HG02840 (cell line): ENCODE results near the gene WIPI1.

Experiments used
- ATAC-seq: cut with Tn5 transposase; IDR thresholded peaks from one replicate; pipeline ENCODE4 v1.9.1; 2021; ENCODE audit warnings: mild to moderate bottlenecking, moderate library complexity, moderate number of reproducible peaks; ENCODE audit not compliant: unreplicated experiment, low FRiP score

WIPI1 gene

GRCh38 chr17:68440526-68440925 lies 16.8 kb downstream of the WIPI1 start:
- ATAC-seq: no peak

GRCh38 chr17:68439656-68440290 lies 17.5 kb downstream of the WIPI1 start:
- ATAC-seq: no peak

GRCh38 chr17:68437979-68438822 lies 19.1 kb downstream of the WIPI1 start:
- ATAC-seq: peak; percentile 63

- ATAC-seq: no peak
Observed at GRCh38 chr17:68435876-68436842, 21.1 kb downstream of the WIPI1 start.

- ATAC-seq: no peak
Observed at GRCh38 chr17:68435361-68435760, 21.9 kb downstream of the WIPI1 start.

- no peak for ATAC-seq
Observed at GRCh38 chr17:68433911-68434508, 23.3 kb downstream of the WIPI1 start.

DNA sequence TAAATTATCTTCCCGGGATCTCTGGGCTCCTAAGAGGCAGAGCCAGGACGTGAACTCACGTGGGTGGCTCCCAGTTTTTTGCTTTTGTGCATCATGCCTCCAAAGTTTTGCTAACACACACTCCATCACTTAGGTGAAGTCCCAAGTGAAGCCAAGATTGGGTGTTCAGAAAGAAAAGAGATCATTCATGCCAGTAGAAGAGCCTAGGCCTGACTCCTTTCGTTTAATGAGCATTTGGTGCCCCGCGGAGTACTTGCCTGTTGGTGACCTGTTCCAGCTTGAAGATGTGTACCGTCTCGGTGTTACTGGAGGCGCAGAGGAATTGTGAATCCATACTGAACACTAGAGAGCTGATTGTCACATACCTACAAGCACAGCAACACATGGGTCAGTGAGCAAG lies 24.1 kb downstream of the WIPI1 start:
- ATAC-seq: no peak

- ATAC-seq: no peak
Observed at GRCh38 chr17:68432086-68432864, 25.0 kb downstream of the WIPI1 start.

DNA sequence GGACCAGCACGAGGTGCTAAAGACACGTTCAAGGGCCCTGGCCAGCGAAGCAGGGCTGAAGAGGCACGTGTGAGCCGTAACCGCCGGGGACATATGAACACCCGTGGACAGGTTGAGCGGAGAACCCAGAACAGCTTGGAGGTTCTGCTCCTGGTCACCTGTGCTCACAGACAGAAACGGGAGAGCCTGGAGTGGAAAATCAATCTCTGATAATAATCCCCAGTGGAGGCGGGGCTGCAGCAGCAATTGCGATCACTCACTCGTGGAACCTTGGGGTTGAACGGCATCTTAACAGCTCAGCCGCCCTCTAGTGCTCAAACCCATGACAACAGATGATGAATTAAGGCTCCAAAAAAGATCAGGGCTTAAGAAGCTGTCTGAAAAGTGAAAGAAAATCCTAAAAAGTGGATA lies 25.6 kb downstream of the WIPI1 start:
- no peak for ATAC-seq

DNA sequence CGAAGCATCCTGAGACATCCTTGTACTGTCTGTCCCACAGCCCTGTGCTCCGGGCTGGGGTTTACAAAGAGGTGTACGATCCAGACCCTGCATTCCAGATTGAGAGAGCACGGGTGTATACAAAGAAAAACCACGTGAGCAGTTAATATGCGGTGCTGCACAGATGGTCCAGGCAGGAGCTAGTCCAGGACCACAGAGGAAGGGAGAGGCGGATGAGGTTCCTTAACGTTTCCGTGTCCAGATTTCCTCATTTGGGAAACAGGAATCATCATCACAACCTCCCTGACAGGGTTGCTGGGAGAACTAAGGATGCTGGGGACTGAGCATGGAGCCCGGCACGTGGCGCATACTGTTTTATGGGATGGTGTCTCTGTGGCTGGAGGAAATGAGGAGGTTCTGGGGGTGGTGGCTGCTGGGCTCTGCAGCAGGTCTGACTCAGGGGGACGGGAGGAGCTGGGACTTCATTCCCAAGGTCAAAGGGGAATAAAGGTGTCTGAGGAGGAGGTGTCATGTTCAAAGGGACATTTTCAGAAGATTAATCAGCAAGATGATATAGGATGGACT lies 26.2 kb downstream of the WIPI1 start:
- ATAC-seq: no peak

- ATAC-seq: no peak
Observed at GRCh38 chr17:68429881-68430280, 27.4 kb downstream of the WIPI1 start.

DNA sequence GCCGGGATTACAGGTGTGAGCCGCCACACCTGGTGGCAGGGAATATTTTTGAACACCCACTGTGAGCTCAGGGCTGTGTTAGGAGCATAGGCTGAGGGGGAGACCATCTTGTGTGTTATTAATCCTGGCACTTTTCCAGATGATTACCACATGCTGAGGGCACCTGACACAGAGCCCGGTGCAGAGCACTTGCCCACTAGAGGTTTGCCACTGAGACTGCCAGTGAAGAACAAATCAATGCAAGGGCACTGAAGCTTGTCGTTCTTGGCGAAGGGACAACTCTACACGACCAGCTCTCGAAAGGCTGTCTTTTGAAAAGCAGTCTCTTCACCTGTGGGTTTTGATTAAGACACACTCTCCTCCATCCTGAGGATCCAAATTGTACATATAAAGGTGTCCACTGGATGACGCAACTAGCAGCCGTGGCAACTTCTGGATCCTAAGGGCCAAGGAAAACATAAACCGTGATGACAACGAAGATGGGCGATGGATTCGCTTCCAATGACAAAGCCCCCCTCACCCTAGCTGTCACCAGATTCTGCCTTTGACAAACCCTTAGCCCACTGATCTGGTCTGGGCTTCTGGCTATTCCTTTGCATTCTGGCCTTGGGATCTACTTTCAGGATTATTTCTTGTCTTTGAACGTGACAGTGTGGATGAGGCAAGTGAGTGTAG lies 28.7 kb downstream of the WIPI1 start:
- ATAC-seq: no peak

GRCh38 chr17:68427575-68427974 lies 29.7 kb downstream of the WIPI1 start:
- no peak for ATAC-seq

DNA sequence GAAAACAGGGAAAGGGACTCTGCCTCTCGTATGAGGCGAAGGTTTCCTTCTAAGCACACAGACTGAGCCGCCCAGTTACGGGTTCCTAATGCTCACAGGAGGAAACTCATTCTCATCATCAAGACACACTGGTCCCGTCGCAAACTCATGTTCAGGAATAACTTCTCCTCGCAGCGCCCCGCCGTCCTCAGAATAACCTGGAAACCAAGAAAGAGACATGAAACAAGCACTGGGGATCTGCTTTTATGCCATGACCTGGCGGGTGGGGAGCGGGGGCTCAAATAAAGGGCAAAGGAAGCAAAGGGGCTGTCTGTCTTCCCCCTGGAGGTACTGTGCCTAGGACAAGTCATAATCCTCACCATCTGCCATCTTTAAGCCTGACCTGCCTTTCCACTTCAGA lies 31.3 kb downstream of the WIPI1 start:
- no peak for ATAC-seq

DNA sequence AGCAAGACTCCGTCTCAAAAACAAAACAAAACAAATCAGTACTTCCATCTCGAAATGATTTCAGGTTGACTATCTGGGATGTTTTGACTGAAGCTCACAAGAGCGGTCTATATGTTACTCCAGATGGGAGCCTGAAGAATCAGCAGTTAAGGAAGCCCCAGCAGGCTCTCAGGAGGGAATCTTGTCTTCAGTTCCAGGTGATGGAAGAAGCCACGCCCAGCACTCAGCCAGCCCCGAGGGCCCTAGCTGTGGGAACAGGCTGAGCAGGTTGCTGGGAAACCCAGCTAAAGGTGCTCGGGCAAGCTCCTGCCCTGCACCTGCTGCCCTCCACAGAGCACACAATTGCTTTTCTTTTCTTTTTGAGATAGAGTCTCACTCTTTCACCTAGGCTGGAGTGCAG lies 32.4 kb downstream of the WIPI1 start:
- no peak for ATAC-seq

GRCh38 chr17:68424203-68424602 lies 33.1 kb downstream of the WIPI1 start:
- no peak for ATAC-seq

DNA sequence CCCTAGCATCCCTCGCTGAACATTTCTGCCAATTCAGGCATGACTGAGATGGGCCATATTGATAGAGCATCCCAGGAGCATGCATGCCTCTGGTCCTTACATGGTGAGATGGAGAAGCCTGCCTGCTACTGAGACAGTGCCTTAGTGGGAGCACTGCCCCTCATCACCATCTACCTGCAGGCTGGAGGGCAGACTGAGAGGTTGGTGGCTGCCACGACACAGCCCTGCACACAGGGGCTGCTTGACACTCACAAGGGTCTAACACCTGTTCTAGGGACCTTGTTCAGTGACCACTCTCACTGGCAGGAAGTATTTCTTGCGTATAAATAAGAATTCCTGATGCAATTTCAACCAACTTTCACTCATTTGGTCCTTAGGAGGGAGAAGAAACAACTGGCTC lies 34.0 kb downstream of the WIPI1 start:
- no peak for ATAC-seq

- no peak for ATAC-seq
Observed at GRCh38 chr17:68422821-68423220, 34.5 kb downstream of the WIPI1 start.

DNA sequence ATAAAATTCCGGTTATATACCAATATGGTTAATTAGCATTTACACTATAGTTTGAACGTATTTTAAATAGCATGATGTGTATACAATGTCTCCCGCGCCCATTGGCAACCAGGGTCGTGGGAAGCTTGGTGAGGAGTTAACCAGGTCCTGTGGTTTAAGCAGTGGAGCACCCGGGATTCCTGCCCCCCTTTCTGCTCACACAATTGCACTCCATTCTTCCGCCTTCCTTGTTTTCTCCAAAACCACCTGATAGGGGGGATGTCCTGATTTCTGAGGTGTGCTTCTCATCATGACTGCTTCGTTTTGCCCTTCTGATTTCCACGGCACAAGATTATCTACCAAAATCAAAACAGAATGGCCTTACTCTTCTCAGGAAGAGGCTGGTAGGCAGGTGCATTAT lies 35.8 kb downstream of the WIPI1 start:
- ATAC-seq: no peak
